Skeletal muscle satellite cell (primary cell): Measurements from ENCODE around the gene RARB.

ENCODE experiments used
- H3K27me3 ChIP-seq: 2 replicates; pipeline ENCODE4 v1.7.0; 2013; ENCODE audit warnings: low read length; ENCODE audit not compliant: control insufficient read depth, insufficient read depth
- H3K36me3 ChIP-seq: 2 replicates; pipeline ENCODE4 v1.7.0; 2013; ENCODE audit warnings: mild to moderate bottlenecking, control low read depth, low read length; ENCODE audit not compliant: insufficient read depth
- H3K4me1 ChIP-seq: 2 replicates; pipeline ENCODE4 v1.7.0; 2013; ENCODE audit warnings: low read length; ENCODE audit not compliant: control insufficient read depth, insufficient read depth
- H3K4me2 ChIP-seq: 2 replicates; pipeline ENCODE4 v1.7.0; 2013; ENCODE audit warnings: mild to moderate bottlenecking, low read length
- H3K4me3 ChIP-seq: 2 replicates; pipeline ENCODE4 v1.7.0; 2013; ENCODE audit warnings: low read length
- H3K9ac ChIP-seq: 2 replicates; pipeline ENCODE4 v1.7.0; 2013; ENCODE audit warnings: mild to moderate bottlenecking, low read depth, low read length, moderate library complexity
- H3K9me3 ChIP-seq: replicated peaks from 2 replicates; pipeline ENCODE4 v1.7.0; 2013; ENCODE audit warnings: mild to moderate bottlenecking, control low read depth, low read length

The RARB gene

DNA sequence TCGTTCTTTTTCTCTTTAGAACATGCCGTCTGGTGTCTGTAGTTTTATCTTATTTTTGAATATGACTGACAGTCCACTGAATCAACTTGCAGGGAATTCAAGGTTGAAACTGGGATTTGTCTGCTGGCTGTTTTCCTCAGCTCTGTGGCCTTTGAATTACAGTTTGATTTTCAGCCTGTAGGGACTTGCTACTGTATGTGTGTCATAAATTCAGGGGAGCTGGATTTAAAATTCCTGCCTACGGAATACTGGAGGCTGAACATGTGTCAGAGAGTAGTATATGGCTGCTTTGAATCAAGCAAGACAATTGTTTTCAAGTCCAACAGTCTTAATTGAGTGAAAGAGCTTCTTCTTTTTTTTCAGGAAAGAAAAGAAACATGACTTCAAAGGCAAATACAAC, 33.9 kb downstream of the RARB start:
- no peaks in the 10 kb centered on the region for H3K27me3 ChIP-seq
- no peak overlapping the region for H3K4me2 ChIP-seq
- H3K4me1 ChIP-seq = peaks cover 5% of the 10 kb centered on the region
- H3K9me3 ChIP-seq = no peaks in the 10 kb centered on the region
- no peak overlapping the region for H3K9ac ChIP-seq
- H3K36me3 ChIP-seq = no peaks in the 10 kb centered on the region
- H3K4me3 ChIP-seq = no peak overlapping the region

DNA sequence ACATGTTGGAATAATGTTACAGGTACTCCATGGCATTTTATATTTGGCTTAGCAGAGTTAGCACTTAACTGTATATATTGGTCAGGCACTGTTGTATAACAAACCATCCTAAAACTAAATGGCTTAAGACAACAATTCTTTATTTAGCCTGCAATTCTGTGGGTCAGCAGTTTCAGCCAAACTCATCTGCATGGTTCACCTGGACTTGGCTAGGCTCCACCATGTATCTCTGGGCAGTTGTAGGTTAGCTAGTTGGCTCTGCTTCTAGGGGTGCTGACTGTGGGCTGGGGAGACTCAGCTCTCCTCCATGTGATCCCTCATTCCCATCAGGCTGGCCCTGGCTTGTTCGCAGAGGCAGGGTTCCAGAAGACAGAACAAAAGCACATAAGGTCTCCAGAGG, 34.4 kb downstream of the RARB start:
- Histone ChIP-seq H3K27me3 (no peaks in the 10 kb centered on the region), H3K36me3 (no peaks in the 10 kb centered on the region), H3K4me3 (no peak overlapping the region), H3K4me2 (no peak overlapping the region), H3K4me1 (peaks cover 4% of the 10 kb centered on the region), H3K9ac (no peak overlapping the region), H3K9me3 (no peaks in the 10 kb centered on the region)

DNA sequence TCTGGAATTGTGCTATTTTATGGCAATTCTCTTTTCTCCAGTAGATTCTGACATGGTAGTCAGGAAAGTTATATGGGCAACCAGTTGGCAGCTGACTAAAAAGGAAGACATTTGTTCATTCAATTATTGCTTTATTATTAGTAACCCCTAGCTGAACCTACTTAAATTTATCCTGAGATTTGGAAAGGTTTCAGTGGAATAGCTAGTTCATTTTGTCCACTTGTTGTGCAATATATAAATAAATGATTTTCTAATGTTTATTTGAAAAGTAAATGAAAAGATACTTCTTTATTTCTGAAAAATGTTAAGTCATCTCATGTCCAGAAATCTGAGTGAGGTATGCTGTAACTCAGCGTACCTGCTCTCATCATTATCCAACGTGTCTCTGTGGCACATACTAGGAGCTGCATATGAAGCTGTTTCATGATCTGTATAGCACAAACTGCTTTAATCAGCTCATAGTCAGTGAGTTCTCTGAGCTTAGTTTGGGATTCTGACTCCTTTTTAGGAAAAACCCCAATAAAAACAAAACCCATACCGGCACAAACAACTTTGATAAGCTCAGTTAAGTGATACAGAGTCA, 35.9 kb downstream of the RARB start:
- Histone ChIP-seq H3K27me3 (no peaks in the 10 kb centered on the region), H3K36me3 (no peaks in the 10 kb centered on the region), H3K9ac (no peak overlapping the region), H3K4me1 (no peaks in the 10 kb centered on the region), H3K4me2 (no peak overlapping the region), H3K9me3 (no peaks in the 10 kb centered on the region), H3K4me3 (no peak overlapping the region)

DNA sequence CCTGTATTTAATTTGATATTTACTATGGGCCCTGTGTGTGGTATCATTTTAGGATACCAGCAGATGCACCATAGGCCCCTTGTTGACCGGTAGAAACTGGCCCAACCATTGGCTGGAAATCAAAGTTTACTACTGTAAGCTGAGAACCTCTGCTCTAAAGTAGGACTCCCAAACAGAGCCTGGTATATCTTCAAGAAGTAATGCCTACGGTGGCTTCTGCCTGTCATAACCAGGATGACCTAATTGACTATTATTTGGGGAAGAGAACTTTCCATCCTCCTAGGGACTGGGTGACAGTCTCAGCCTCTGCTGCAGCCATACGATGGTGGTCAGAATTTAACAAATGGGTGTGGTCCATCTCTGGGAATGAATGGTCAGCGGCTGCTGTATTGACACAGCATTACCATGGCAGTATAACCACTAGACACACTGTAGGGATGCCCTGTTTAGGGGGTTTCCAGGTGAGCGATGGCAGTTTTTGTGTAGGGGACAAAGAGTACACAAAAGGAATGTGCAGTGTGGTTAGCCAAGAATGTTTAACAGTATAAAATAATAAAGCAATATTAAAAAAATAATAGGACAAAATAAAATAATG, 37.3 kb downstream of the RARB start:
- no peak overlapping the region for H3K4me2 ChIP-seq
- H3K4me1 ChIP-seq = no peaks in the 10 kb centered on the region
- H3K27me3 ChIP-seq = no peaks in the 10 kb centered on the region
- H3K4me3 ChIP-seq = no peak overlapping the region
- H3K9me3 ChIP-seq = no peaks in the 10 kb centered on the region
- H3K9ac ChIP-seq = no peak overlapping the region
- no peaks in the 10 kb centered on the region for H3K36me3 ChIP-seq

DNA sequence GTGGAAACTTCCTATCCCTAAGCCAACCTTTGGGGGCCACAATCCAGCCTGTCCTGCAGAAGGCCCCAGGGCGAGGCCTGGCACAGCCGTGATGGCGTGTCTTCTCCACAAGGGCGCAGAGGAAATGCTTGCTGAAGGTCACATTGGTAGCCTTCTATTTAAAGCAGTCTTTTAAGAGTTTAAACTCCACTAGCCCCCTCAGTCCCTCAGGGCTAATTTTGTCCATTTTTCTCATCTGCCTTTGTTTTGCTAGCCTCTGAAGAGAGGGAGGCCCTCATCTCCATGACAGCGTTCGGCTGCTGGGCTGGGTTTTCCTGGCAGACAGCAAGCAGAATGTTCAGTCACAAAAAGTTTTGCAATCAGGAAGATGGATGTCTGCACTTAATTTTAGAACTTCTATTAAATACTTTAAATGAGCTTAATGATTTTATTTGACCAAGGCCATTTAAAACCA, 40.8 kb downstream of the RARB start:
- Histone ChIP-seq H3K9ac (no peak overlapping the region), H3K4me3 (no peak overlapping the region), H3K36me3 (no peaks in the 10 kb centered on the region), H3K9me3 (no peaks in the 10 kb centered on the region), H3K27me3 (no peaks in the 10 kb centered on the region), H3K4me1 (peaks cover 8% of the 10 kb centered on the region), H3K4me2 (no peak overlapping the region)

DNA sequence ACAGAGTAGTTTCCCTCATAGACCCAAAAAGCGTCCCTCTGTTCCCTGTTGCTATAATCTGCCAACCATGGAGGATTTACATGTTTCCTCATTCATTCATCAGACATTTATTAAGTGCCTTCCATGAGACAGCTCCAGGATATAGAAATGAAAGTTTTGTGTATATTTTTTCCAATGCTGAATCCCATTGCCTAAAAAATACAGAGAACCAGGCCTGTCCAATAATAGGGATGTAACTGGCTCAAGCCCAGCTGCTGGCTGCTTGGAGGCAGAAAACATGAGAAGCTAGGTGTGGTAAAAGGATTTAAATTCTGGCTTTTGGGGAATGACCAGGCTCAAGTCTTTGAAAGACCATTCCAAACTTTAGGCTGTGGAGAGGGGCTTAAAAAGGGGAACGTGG, 41.5 kb downstream of the RARB start:
- Histone ChIP-seq H3K4me1 (peaks cover 8% of the 10 kb centered on the region), H3K36me3 (no peaks in the 10 kb centered on the region), H3K4me3 (no peak overlapping the region), H3K4me2 (no peak overlapping the region), H3K9me3 (no peaks in the 10 kb centered on the region), H3K9ac (no peak overlapping the region), H3K27me3 (no peaks in the 10 kb centered on the region)

DNA sequence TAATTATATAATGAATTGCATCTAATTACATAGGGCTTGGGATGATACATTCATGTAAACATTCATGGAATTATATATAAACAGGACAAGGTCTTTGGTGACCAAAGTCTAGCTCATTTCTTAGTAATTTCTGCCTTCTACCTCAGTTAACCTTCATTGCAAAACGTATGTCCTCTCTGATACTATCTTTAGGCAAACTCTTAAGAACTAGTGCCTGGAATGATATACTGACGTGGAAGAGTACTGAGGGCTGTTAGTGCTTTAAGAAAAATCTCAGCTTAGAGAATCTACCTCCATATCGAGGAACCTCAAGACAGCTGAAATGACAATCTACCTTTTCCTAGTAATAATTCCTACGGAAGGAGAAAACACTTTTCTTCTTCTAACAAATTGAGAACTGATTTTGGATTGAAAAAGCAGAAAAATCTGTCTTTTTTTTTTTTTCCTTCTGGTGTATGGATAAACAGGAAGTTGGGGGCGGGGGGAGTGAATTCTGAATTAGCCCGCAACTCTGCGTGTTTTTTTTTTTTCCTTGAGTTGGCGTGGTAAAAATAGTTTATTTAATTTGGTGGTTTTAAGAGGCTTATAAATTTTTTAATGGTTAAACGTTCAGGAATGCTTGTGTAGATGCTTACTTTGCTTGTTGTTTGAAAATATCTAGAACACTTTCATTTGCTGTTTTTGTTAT, 43.2 kb downstream of the RARB start:
- Histone ChIP-seq H3K36me3 (no peaks in the 10 kb centered on the region), H3K4me3 (no peak overlapping the region), H3K9ac (peak overlapping the region; percentile 19), H3K4me2 (no peak overlapping the region), H3K9me3 (no peaks in the 10 kb centered on the region), H3K27me3 (no peaks in the 10 kb centered on the region), H3K4me1 (peaks cover 8% of the 10 kb centered on the region)

DNA sequence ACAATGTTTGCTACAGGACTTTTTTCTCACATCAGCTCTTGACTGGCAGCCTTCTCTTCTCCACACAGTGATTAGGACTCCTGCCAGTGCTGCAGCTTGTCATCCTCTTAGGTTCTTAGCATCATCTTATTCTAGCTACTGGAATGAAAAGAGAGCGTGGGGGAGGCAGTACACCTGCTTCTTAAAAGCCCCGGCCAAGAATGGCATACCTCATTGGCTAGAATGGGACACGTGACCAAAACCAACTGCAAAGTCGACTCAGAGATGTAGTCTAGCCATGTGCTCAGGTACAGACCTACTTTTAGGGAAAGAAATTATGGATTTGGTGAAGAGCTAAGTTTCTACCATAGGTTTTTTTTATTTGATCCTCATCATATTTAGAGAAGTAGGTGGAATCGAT, 44.1 kb downstream of the RARB start:
- no peak overlapping the region for H3K4me3 ChIP-seq
- H3K4me2 ChIP-seq = no peak overlapping the region
- no peaks in the 10 kb centered on the region for H3K27me3 ChIP-seq
- H3K9me3 ChIP-seq = no peaks in the 10 kb centered on the region
- no peak overlapping the region for H3K9ac ChIP-seq
- H3K36me3 ChIP-seq = no peaks in the 10 kb centered on the region
- H3K4me1 ChIP-seq = peaks cover 8% of the 10 kb centered on the region

DNA sequence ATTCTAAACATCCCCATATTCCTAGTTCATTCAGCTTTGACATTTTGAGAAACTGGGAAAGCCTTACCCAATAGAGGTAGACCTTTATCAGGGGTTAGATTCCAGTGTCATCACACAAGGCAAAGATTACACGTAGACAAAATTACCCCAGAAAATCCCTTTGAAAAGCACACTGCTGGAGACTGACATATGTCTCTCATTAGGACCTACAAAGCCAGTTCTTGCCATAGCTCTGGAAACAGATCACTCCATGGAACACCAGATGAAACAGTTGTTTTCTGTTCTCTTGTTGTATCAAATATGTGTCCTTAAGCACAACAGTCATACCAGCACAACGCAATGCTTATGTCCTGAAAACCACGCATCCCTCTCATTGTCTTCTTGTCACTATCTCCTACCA, 44.7 kb downstream of the RARB start:
- Histone ChIP-seq H3K4me3 (no peak overlapping the region), H3K4me1 (peaks cover 8% of the 10 kb centered on the region), H3K9ac (no peak overlapping the region), H3K36me3 (no peaks in the 10 kb centered on the region), H3K9me3 (no peaks in the 10 kb centered on the region), H3K27me3 (no peaks in the 10 kb centered on the region), H3K4me2 (no peak overlapping the region)

DNA sequence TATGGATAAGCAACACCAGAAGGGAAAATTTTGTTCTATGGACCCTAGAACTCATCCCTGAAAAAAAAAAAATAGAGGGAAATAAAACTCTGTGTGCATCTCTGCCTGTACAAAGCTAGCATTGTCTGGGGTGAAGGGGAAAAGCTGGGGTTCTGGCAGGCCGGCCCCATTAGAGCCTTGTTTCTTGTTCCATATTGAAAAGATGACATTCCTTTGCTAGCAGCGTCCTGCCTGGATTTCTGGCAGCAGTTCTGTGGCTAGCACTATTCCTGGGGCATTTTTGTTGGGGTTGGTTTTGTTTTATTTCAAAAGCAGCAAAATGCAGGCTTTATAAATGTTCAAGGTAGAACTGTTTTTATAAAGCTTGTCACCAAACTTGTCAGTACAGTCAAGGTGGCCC, 45.2 kb downstream of the RARB start:
- Histone ChIP-seq H3K9me3 (no peaks in the 10 kb centered on the region), H3K27me3 (no peaks in the 10 kb centered on the region), H3K4me3 (no peak overlapping the region), H3K4me2 (no peak overlapping the region), H3K36me3 (no peaks in the 10 kb centered on the region), H3K4me1 (peaks cover 8% of the 10 kb centered on the region), H3K9ac (no peak overlapping the region)

DNA sequence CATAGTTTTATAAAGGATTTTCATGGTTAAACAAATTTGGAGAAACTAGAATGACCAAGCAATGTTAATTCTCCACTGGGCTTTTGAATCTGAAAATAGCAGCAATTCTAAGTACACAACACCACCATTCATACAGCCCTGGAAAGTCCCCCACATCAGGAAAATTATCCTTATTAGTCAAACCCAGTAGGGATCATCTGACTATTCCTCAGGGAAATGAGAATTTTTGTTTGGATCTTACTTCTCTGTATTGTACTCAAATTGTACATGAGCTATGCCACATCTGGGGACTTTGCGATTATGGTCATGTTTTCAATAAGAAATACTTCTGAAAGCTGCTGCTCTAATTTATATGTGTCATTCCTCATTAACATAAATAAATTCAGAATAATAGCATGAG, 46.0 kb downstream of the RARB start:
- no peaks in the 10 kb centered on the region for H3K27me3 ChIP-seq
- H3K4me2 ChIP-seq = no peak overlapping the region
- no peak overlapping the region for H3K9ac ChIP-seq
- H3K4me3 ChIP-seq = no peak overlapping the region
- peaks cover 8% of the 10 kb centered on the region for H3K4me1 ChIP-seq
- H3K36me3 ChIP-seq = no peaks in the 10 kb centered on the region
- H3K9me3 ChIP-seq = no peaks in the 10 kb centered on the region

DNA sequence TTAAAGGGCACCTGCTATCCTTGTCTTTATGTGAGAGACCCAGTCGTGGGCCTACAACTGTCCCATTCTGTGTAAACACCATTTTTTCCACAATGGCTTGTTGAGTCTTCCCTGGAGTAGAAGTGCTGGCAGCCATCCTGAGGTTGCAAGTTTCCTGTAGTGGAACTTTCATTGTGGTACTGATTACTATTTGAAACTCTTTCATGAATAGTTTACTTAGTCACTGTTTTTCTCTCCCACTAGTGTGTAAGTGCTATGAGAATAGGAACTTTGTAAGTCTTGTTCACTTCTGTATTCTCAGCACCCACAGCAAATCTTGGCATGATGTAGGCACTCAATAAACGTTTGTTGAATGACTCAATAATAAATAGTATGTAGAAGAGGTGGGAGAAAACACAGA, 48.6 kb downstream of the RARB start:
- peaks cover 3% of the 10 kb centered on the region for H3K4me1 ChIP-seq
- H3K36me3 ChIP-seq = no peaks in the 10 kb centered on the region
- H3K4me2 ChIP-seq = no peak overlapping the region
- no peak overlapping the region for H3K4me3 ChIP-seq
- H3K9ac ChIP-seq = no peak overlapping the region
- no peaks in the 10 kb centered on the region for H3K27me3 ChIP-seq
- H3K9me3 ChIP-seq = no peaks in the 10 kb centered on the region
